ENCODE results near the gene ZBTB1. TPM values are rescaled to one million over a fixed set of nuclear protein-coding genes. Genes with fewer than 3 reads are reported as not detected.

The ZBTB1 gene
- total and polyA plus RNA-seq, 9 of the 15 experiments (the other 6 are each of a cell fraction or from before 2014, with no cell fraction given), result 2.3 to 16.5 (median 9.0) TPM

DNA sequence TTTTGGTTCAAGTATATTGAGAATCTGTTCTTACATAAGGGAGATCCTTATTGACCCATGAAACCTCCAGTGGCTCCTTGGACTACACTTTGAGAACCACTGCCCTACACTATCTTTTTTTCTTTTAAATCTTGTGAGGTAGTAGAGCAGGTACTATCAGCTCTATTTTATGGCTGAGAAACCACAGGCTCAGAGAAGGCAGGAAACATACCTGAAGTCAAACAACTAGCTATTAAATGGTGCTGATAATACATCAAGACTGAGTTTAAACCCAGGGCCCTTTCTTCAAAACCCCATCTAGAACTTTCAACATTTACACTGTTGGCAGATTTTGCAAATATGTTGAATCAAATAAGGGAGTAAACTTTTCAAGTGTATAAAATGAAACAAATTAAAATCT, 7.8 kb upstream of the ZBTB1 start (continued):
- TF ChIP-seq, protein P1, sequence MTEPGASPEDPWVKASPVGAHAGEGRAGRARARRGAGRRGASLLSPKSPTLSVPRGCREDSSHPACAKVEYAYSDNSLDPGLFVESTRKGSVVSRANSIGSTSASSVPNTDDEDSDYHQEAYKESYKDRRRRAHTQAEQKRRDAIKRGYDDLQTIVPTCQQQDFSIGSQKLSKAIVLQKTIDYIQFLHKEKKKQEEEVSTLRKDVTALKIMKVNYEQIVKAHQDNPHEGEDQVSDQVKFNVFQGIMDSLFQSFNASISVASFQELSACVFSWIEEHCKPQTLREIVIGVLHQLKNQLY (CRISPR knock-in tag; conservative IDR thresholded peaks at IDR 0.05), result no peak
- no peak for TF ChIP-seq SMAD2 (IDR thresholded peaks at IDR 0.05; ENCODE audit: low read depth, low read length)

DNA sequence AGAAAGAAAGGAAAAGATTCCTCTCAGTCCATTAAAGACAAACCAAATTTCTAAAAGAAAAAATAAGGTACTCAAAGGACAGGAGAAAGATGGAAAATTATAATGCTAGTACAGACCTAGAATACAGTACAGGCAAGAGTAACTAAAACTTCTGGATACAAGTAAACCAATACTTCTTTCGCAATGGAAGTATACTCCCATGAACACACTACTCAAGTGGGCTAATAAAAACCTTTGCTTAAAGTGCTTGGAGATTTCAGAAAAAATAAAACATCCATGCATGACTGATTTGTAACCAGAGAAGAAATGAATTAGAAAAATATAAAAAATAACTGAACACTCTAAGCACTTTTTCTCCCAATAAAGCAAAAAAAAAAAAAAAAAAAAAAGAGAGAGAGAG, 4.5 kb upstream of the ZBTB1 start:
- DNase-seq (ENCODE audit: extremely low read depth in 1 of 4, low spot score in 3 of 4), result no peak
- Histone ChIP-seq H3K9ac (ENCODE audit: insufficient read depth in 1 of 2, low read depth in 2 of 2, low read length in 2 of 2) (no peak overlapping the region), H3K4me2 (ENCODE audit: insufficient read depth, low read length) (no peak overlapping the region), H2AFZ (ENCODE audit: low read depth, low read length) (no peak overlapping the region), H3K36me3 (ENCODE audit: control insufficient read depth, insufficient read depth, low read length) (no peaks in the 10 kb centered on the region; the same call in 2 of the 3 replicates), H3K27ac (ENCODE audit: extremely low read depth, low read depth, low read length) (no peak overlapping the region), H3K9me1 (ENCODE audit: control insufficient read depth, insufficient read depth, low read length) (no peaks in the 10 kb centered on the region), H3K27me3 (ENCODE audit: control insufficient read depth in 2 of 2, insufficient read depth in 2 of 2, low read length in 2 of 2) (no peaks in the 10 kb centered on the region), H3K4me3 (no peak overlapping the region), H3K9me3 (replicated peaks; ENCODE audit: control insufficient read depth, insufficient read depth, low read depth, low read length) (no peaks in the 10 kb centered on the region), H3K4me1 (replicated peaks in 1 of 2; ENCODE audit: control insufficient read depth in 2 of 2, insufficient read depth in 2 of 2, low read length in 2 of 2) (peaks cover 18 to 25% of the 10 kb centered on the region in 2 experiments), H4K20me1 (replicated peaks; ENCODE audit: control insufficient read depth, insufficient read depth, low read length) (no peaks in the 10 kb centered on the region), H3K79me2 (ENCODE audit: control insufficient read depth, insufficient read depth, low read length) (peaks cover 15% of the 10 kb centered on the region; the same call in 2 of the 3 replicates)
- ATAC-seq, result no peak
- WGBS (ENCODE audit: insufficient coverage, low coverage, missing lambda C conversion rate), result 85% methylated on average over 1 of the region's 1 CpG
- no peak for FAIRE-seq
- intact Hi-C loops (cut with micrococcal nuclease) (no loop called here), in situ Hi-C loops (cut with MboI) (no loop called here)
- CTCF ChIA-PET (ENCODE audit: low intra/inter-chr PET ratio), result no interaction called here
- POLR2A ChIA-PET, result no interaction called here
- TF ChIP-seq ZNF324 (CRISPR knock-in tag; IDR thresholded peaks at IDR 0.05) (no peak), SMC3 (conservative IDR thresholded peaks at IDR 0.05; ENCODE audit: insufficient read depth, low read depth, low read length) (no peak), MCM7 (IDR thresholded peaks at IDR 0.05) (no peak)
- no TSS peak for BruUV-seq (replicated peaks)
